Measurements from ENCODE around the gene MAL. TPM values are rescaled to one million over a fixed set of nuclear protein-coding genes. Genes with fewer than 3 reads are reported as not detected.

MAL gene
- polyA plus RNA-seq, 12 donors, result 2.7 to 40.6 (median 3.8) TPM; not detected in 2

DNA sequence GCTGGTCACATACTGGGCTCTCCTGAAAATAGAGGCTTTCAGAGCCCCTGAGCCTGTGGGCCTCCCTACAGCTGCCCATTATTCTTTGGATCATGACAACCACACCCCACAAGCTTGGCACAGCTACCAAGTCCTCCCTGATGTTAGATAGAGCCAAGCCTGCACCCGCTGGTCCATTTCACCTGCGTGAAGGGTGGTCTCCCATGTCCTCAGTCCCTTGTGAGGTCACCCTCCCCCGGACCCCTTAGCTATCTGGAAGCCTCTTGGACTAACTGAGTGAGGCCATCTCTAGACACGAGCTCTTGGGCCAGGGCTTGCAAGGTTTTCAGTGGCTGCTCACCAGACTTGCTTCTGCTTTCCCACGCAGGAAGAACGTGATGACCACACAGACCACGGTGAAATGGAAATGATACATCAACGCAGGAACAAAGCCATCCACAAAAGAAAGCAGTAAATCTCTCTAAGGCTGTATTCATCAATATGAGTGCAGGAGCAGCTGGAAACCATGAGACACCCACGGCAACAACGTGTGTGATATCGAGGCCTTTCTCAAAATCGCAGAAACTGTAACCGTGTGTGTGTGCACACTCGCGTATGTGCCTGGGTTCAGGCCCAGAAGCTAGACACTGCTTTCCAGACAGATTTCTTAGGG is 10.1 kb upstream of the MAL start:
- DNase-seq, result no peak

DNA sequence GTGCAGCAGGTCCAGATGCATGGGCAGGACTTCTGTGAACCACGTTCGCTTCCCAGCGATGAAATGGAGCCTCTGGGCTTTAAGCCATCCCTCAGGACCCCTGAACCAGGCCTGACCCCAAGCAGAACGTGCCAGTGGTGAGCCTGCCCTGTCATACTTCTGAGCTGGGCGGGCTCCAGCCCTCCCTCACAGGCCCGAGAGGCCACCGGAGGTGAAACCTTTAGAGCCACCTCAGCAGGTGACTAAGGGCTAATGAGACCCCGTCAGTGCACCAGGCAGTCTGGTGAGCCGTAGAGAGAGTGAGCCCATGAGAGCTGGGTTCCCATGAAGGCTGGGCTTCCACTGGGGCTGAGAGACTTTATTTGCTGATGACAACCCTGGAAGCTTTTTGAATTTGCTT is 8.9 kb upstream of the MAL start:
- DNase-seq, result no peak

DNA sequence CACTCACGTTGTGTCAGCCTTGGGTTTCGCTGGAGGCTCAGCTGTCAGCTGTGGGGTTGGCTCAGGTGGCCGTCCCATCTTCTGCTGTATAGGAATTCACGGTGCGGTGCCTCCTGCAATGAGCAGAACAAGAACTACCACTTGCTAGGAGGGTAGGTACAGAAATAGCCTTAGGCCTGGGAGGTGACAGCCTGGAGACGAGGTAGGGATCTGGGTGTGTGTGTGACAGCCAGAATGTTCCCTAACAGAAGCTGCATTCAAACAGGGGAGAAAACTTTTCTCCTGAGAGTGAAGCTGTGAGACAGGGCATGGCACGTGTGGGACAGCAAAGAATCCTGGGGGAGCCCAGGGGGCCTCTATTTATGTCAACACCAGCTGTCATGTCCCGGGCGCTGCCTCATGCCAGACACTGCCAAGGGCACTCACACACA is 8.4 kb upstream of the MAL start:
- no peak for DNase-seq

DNA sequence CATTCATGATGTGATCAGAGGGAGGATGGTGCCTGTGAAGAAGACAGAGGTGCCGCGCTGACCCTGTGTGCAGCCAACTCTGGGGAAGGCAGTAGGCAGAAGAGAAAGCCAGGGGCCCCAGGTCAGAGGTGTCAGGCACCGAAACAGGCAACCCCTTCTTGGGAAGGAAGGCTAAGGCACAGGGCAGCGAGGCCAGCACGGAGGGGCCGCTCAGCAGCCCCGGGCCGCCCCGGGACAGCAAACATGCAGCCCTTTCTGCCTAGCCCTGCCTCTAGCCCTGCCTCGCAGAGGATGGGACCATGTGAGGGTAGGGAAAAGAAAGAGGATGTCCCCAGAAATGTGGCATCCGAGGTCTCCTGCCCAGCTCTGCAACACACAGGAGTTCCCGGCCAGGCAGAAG is 7.7 kb upstream of the MAL start:
- no peak for DNase-seq

DNA sequence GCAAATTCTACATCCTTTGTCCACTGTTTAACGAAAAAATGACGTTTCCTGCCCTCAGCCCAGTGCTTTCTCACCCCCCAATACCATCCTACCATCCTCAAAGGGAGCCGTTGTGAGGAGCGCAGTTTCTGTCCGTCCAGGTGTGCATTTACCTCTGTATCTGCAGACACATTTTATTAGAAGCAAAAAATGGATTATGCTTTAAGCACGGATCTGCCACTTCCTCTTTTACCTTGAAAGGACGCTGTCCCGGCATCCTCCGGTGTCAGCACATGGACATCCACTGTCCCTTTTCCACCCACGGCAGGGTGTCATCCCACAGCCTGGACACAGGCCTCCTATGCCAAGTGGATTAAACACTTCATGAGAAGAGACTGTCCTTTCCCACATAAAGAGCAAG is 7.2 kb upstream of the MAL start:
- DNase-seq, result no peak

DNA sequence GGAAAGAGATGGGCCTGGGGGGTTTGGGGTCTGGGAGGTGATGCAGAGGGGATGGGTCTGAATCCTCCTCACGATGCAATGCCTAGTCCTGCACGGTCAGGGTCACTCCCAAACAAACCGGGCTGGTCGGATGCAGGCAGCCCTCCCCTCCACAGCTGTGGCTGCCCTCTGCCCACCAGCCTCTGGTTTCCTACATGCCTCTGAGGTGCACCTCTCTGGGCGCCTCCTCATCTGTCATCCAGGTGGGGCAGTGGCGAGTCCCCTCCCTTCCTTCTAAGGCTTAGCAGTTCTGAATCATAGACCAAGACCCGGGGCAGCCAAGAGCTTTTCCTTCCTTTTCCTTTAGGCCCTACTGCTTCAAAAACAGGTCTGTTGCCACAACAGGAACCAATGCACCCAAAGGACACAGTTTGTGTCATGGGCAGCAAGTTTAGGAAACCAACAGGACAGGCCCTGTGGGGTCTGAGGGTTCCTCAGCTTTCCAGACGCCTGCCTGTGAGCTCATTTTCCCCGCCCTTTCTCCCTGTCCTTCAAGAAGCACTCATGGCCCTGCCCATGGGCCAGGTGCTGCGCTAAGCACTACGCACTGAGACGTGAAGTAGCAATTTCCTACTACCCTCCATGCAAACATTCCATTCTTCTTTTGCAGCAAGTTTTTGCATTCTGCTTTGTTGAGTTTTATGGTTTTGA is 6.5 kb upstream of the MAL start:
- DNase-seq, result no peak

DNA sequence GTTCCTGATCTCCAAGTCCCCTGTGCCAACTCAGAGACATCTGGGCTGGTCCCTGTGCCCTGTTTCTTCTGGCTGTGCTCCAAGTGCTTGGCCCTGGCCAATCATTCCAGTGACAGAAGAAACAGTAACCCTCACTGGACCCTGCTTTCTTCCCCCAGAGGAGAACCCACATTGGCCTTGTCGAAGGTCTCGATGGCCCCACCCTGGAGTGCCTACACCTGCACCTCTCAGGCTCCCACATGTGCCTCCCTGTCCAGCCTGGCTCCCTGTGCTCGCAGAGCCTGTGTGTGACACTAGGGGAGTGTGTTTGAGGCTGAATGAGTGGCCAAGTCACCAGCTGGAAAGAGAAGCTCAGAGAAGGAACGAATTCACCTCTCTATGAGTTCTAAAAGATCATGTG is 5.9 kb upstream of the MAL start:
- no peak for DNase-seq

DNA sequence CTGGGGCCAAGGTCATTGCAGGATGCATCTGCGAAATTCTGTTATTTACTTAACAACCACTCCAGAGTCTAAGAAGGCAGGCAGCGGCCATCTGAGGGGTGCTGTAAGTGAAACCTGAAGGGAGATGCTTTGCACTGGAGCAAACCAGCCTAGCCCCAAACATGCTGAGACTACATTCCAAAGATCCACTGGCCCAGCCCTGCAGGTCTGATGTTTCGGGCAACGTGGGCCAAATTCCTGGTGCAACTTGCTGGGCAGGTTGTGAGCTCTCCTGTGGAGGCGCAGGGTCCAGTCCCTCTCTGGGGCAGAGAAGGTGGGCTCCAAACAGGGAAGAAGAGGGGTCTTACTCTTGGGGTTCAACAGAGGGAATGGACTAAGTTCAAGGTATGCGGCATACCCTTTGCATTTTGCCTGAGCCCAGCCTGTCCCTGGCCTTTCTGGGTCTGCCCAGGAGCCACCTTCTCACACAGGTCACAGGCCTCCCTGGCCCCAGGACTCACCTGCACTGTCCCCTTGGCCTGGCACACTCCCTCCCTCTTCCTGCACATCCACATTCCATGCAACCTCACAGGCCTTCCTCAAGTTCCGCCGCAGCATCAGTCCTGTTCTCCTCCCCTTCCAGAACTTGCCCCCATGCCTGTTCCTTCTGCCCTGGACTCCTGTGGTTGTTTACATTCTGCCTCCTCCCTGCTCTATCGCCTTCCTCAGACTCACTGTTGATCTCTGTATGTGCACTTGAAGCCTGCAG is 5.1 kb upstream of the MAL start:
- no peak for DNase-seq

DNA sequence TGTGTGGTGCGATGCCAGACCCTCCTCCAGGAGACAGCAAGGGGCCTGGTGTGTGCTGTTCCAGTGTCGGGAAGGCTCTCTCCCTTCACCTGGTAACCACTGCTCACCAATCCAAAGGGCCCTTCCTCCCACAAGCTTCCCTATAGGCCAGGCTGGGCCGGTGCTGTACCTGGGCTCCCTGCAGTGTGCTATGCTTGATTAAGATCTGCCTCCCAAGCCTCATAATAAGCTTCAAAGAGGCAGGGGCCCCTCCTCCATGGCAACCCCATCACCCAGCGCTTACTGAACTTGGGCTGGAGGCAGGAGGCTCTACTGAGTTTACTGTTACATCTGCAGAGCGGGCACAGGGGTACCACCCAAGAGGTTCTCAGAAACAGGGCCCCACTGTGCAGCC is 4.5 kb upstream of the MAL start:
- DNase-seq, result no peak

DNA sequence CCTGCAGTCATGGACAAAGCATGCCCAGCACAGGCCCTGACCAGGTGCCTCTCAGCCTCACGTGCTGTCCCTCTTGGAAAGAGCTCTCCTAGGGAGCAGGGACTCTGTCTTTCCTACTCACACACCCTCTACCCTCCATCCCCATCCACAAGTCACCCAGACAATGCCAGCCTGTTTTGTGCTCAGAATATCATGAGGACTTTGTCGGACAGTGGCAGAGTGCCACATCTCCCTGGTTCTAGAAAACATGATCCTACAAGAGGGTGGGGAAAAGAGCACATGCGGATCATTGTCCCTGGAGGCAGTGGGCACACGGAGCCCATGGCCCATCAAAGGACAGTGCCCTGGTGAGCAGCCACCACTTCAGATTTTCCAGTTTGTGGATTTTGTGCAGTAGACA is 3.7 kb upstream of the MAL start:
- no peak for DNase-seq

DNA sequence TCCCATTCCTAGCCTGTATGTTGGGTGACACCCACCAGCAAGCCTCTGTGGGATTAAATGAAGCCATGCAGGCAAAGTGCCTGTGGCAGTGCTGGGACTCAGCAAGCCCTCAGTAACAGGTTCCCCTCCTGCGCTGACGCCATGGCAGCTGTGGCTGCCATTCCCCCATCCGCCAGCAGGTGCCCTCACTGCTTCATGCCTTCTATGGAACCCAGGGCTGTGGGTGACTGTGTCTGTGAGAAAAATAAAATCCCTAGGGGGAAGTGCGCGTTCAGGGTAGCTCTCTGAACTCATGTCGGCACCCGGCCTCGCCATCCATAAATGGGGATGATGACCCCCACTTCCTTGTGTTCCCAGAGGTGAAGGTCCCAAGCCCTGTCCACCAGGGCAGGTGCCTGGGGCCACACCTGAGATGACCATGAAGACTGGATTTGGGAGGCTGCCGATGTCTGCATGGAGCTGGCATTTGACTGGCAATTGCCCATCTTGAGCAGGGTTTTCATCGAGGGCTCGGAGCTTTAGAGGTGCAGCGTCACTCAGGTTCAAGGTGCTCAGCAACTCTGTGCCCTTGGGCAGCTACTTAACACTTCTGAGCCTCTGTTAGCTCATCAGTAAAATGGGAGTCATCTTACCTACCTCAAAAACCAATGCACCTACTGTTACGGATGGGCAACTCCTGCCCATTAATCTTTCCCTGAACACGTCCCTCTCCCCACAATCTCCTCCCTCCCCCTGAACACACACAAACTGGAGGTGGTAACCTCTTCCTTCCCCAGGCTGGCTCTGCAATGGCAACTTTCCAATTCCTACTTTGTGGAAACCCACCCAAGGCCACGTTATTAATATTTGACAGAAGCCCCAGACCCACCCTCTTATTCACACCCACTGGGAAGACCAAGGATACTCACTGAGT is 2.9 kb upstream of the MAL start:
- DNase-seq, result peak; percentile 35

DNA sequence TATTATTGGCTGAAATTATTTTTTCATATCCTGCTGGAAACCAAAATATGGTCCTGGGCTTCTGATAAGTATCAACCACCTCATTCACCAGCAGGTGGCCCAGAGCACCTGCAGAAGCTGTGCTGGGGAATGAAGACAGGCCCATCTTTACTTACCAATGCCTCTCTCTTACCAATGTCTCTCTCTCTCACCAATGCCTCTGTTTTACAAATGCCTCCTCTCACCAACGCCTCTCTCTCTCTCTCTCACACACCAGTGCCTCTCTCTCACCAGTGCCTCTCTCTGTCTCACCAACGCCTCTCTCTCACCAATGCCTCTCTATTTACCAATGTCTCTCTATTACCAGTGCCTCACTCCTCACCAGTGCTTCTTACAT is 2.3 kb upstream of the MAL start:
- DNase-seq, result no peak

DNA sequence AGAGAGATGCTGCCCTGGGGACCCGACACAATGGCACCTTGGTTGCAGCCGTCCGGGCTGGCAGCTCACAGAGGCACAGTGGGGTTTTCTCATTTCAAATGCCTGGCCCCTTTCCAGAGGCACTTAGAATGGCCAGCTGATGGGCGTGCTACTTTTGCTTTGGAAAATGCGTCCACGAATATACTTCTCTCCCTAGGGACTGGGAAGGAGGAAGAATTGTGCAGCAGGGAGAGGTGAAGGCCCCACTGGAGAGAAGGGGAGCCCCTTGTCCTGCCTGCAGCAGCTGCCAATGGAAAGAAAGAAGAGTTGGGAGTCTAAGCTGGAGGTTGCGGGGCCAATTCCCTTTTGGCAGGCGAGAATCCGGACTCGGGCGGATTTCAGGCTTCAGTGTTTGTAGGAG is 1.1 kb upstream of the MAL start:
- DNase-seq, result no peak

DNA sequence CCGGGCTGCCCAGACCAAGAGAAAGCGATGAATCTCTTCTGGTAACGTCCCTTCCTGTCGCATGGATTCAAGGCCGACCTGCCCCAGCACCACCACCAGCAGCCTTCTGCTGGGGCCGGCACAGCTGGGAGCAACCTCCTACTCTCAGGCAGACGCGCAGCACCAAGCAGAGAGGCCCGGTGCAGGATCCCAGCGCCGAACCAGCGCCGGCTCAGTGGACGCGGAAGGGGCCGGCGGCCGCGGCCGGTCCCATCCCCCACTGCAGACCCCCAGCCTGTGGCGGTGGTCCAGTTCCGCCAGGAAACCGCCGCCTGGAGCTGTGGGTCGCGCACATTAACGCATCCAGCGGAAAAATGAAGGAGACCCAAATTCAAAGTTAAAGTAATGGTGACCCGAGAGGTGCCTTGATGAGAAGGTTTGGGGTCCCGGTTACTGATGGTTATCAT is 525 bp upstream of the MAL start:
- DNase-seq, result no peak

DNA sequence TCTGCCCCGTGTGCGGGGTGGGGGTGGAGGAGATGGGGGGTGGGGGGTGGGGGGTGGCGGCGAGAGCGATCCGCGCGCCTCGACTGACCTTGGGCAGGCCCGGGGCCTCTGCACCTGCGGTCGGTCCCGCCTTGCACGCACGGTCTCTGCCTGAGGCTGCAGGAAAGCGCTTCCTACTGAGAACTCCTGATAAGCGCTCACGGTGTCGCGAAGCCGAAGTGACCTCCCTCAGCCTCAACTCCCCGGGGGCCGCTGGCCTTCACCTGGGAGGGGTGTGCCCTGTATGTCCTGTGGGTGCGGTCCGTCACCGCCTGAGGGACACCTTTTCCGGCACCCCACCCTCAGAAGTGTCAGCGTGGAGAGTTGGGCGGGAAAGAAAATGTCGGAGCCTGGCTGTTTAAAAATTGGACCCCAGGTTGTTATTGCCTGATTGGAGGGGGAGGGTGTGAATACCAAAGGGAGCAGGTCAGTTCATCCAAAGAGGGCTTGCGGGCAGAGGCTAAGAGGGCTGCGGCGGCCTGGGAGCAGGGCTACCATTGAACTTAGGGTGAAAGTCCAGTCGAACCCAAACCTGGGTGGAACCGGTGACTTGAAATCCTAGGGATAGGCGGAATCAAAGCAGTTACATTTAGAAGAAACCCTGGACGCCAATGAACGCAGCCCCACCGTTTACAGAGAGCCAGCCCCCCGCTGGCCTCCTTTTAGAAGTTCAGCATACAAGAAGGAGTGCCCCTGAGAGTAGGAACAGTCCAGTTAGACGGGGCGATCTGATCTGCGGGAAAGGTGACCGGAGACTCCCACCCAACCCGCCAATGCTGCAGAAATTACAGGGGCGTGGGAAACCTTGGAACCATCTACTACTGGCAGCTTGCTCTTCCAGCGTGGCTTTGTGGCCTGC is 1.2 kb downstream of the MAL start:
- DNase-seq, result no peak

DNA sequence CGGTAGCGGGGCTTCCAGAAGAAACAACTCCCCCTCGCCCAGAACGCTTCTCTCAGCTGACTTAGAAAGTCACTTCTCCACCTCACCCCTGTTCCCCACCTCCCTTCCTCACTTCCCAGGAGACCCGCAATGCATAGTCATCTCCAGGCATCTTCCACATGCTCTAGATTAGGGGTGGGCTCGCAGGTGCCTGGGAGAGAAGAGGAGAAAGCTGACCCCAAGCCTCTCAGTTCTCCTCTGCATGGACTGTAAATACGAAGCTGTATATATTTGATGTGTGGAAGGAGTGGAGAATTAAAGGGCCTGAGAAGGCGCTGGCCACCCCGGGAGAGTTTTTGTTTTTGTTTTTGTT is 1.8 kb downstream of the MAL start:
- no peak for DNase-seq

DNA sequence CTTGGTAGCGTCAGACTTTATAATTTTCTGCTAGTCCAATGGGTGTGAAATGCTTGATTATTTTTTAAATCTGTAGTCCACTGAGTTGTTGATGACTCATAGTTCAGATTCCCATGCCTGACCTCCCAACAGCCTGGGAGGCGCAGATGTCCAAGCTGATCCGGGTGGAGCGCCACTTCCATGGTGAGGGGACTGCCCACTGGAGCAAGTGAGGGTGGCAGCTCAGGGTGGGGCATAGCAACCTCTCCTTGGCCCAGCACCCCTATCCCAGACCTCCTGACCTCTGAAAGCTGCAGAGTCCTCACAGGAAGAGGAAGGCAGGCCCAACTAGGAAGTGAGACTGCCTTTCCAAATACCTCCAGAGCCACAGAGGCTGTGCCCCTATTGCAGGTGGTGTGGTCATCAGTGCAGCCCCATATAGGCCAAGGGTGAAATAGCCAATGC is 4.4 kb downstream of the MAL start:
- DNase-seq, result no peak

DNA sequence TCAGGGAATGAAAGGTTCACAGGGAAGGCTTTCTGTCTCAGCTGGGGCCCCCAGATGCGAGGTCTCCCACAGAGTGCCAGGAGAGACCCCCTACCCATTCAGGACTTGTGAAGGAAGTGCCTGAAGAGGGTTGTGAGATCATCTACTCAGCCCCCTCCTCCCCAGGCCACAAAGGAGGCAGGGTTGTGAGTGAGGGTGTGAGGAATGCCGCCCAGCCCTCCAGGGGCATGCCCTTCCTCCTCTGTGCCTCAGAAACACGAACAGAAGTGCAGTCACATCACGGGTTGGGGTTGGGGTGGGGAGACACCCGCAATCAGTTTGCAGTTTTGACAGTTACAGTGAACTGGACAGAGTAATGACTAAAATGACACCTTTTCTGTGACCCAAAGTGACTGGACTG is 5.0 kb downstream of the MAL start:
- no peak for DNase-seq

DNA sequence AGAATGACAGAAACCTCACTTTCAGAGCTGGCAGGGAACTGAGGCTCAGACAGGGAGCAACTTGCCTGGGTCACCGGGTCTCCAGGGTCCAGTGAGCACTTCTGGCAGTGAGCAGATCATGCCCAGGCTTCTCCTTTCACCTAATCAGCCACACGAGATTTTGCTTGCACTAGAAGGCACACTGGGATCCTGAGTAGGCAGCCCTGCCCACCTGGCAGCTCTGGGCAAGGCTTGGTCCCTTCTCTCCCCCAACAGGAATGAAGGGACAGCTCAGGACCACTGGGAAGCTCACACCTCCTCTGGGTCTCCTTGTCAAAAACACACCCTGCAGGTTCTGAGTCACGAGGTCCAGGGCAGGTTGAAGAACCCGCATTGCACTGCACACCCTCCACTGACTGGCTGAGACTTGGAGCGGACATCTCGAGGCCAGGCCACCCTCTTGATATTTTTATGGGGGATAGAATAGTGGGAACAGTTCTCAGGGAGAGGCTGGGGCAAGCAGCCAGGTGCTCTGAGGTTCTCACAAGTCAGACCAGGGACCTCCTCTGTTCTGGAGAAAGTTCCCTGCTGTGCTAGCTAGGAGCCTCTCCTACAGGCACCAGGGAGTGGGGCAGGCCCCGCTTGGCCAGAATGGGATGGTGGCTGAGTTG is 5.7 kb downstream of the MAL start:
- no peak for DNase-seq

DNA sequence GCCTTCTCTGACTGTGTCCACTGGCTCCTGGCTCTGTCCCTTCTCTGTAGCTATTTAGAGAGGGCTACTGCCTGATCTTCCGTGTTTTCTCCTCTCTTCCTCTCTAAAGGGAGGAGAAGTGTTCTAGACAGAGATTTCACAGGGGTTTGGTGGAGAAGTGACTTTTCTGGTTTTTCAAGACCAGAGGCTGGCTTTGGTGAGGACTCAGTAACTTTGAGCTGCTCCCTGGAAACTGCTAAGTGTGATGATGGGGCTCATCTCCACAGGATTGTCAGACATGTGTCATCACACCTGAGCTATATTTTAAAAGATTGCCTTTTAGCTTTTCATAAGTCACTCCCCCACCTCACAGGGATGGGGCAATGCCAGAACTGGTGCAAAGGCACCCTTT is 6.2 kb downstream of the MAL start:
- DNase-seq, result no peak

DNA sequence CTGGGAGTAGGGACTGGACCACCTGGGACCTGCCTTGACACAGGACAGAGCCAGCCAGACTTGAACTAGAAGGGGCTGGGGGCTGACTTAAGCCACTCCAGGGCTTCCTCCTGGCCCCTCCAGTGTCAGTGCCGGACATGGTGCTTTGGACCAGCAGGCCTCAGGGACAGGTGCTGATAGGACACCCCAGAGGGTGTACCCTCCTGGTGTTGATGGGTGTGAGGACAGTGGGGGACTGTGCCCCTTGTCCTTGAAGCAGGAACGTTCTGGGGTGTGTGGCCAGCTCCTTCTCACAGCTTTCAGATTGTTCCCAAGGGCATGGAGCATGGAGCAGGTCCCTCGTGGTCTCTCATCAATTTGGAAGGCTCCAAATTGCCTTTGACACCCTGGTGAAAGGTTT is 6.8 kb downstream of the MAL start:
- no peak for DNase-seq
